NK-92 treated with Interleukin-12 subunit alpha and Interleukin-12 subunit beta, amount 100 ng/mL, for 24 hours (cell line): ENCODE measurements around the gene LYZL1.
"Not testable (repeated sequence)": the region's sequence is repeated elsewhere in the genome, so short reads cannot be mapped to it uniquely, and the experiment has no call there.

Source experiments
- DNase-seq: peaks from one replicate; lab custom pipeline; 2025; lab: John Stamatoyannopoulos, UW

The LYZL1 gene

DNA sequence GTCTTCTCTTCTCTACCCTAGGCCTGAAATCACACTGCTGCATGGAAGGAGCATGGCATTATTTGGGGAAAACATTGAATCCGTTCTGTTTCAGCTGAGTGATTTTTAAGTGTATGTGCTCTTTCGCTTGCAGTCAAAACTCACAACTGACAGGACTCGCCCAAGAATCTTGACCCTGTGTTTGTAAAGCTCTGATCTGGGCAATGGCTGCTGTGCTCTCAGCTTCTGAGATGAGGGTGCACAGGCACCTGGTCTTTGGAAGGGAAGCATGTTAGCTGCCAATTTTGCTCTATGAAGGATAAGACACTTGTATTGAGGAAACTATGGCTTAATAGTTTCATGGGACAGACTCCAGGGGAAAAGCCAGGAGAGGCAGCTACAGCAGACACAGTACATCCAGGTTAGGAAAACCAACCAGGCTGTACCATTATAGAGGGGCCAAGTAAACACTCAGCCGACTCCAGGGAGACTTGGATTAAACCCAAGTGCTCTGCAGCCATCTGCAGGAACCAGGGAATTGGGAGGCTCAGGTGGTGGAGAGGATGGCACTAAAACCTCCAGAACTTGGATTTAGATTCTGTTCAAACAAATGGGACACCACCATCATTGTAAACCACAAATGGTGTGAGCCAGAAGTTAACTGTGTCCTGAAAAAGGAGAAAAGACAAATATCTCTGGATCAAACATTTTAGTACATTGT lies 43.3 kb downstream of the LYZL1 start:
- no peak for DNase-seq

DNA sequence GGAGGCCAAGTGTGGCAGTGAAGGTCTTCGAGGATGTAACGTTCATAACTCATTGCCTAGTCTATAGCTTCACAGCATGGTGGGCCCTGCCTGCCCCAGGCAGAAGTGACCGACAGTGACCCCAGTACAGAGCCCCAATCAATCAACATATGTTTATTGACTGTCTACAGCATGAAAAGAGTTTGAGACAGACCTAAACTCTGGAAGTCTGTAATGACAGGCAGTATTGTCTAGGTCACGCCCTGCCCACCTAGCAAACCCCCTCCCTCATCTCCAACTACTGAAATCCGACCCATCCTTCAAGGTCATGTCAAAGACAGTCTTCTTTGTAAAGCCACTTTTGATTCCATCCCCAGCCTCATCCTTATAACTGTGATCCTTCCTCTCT lies 43.9 kb downstream of the LYZL1 start:
- no peak for DNase-seq

DNA sequence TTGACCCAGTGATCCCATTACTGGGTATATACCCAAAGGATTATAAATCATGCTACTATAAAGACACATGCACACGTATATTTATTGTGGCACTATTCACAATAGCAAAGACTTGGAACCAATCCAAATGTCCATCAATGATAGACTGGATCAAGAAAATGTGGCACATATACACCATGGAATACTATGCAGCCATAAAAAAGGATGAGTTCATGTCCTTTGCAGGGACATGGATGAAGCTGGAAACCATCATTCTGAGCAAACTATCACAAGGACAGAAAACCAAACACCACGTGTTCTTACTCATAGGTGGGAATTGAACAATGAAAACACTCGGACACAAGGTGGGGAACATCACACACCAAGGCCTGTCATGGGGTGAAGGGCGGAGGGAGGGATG lies 48.7 kb downstream of the LYZL1 start:
- not testable (repeated sequence) for DNase-seq

DNA sequence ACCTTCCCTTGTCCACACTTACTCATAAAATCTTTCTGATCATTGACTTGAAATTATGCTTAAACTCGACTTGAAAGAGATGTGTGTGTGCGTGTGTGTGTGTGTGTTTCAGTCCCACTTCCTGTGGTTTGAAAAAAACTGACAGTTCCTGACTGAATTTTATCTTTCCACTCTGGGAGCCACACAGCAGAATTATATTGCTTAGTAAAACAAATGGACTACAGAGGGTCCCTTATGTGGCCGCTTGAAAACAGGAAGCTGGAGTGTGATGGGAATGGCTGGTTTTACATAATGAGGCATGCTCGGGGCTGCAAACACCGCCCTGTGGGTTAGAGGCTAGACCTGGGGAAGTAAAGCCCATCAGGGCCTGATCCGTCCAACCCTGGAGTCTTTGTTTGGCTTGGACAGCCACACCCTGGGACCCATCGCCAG lies 54.8 kb downstream of the LYZL1 start:
- DNase-seq, result no peak

DNA sequence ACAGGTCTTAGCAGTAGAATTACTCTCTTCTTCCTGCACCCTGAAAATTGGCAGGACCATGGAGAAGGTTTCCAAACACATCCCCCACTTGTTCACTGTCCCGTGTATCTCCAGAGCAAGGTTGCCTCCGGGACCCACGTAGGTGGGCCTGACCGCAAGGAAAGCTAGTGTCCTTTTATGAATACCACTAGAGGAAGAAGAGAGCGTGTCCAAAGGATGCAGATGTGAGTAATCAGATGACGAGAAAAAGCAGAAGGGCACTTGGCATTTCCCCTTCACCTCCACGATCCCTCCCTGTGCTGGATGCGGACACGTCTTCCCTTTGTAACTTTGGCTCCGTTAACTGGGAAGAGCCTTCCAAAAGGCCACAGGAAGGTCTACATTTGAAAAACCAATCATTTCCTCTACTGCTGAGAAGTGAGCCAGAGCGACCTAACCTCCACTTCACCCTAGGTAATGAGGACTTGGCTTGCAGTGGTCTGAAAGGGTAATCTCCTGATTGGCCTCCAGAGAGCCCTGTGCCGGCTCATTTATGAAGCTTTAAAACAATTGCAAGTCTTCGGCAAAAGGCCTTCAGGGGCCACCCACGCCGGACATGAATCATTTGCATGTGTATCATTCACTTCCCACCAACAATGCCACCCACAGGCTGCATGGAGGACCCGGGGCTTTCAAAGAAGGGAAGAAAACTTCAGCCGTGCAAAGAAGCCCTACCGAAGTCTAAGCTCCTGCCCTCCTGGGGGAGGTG lies 55.4 kb downstream of the LYZL1 start:
- no peak for DNase-seq

DNA sequence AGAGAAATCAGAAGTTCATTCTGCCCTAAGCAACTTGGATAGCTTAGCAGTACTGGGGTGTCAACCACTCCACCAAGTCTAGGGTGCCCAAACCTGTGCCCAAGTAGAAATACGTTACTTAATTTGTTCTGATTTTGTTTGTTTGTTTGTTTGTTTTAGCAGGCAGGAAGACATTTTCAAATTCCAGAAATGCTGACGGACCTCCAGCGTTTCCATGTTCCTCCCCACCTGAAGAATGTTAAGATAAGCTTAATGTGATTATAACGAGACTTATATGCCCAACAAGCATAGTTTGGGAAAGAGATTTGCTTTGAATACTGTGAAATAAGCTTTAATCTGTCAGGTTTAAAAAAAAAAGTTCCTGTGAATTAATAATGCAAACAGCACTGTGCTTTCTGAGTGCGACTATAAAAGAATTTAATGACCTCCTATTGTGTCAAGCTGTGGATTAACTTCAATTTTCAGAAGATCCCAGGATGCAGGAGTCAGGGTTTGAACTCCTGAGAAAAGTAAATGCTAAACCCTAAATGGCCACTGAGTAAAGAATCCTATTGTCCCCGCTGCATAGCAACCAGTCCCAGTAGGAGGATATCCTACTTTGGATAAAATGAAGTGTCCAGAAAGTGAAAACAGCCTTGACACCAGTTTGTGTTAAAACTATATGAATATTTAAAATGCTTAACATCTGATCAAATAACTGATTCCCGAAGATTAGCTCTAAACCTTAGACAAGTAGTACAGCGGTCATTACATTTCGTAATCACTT lies 56.5 kb downstream of the LYZL1 start:
- DNase-seq, result no peak

DNA sequence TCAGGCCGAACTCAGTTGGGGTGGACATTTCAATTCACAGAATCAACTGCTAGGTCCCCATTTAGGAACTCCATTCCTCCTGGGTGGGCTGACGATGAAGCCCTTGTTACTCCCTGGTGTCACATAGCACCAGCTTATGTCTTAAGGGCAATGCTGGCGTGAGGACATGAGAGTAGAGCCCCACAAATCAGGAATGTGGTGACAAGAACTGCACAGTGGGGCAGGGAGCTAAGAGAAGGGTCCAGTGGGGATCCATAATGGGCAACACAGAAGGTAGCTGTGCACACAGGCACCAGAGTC lies 57.0 kb downstream of the LYZL1 start:
- DNase-seq, result no peak

DNA sequence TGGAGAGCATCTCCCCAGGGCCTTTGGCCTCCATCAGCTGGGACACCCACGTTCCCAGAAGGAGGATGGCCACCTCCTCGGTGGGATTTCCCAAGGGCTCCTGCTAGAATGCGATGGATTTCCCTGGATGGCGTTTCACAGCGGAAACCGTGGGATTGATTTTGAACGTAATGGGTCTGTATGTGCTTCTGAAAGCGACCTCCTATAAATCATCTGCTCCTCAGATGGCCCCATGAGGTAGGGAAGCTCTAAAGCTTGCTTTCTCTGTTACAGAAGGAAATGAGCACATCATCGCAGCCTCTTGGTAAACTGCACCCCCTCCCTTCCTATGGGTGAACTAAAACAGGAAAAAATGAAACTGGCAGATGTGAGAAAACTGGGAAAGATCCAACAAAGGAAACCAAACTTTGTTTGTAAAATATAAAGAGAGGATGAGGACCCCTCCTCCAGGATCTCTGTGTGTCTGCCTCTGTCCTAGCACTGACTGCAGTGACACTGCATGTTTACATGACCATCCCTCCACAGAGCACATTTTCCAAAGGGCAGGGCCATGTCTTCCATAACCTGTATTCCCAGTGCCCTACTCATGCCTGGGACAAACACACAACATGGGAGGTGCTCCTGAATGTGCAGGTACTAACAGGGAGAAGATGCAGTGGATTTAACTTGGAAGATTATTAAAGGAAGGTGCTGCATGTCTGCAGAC lies 57.6 kb downstream of the LYZL1 start:
- no peak for DNase-seq

DNA sequence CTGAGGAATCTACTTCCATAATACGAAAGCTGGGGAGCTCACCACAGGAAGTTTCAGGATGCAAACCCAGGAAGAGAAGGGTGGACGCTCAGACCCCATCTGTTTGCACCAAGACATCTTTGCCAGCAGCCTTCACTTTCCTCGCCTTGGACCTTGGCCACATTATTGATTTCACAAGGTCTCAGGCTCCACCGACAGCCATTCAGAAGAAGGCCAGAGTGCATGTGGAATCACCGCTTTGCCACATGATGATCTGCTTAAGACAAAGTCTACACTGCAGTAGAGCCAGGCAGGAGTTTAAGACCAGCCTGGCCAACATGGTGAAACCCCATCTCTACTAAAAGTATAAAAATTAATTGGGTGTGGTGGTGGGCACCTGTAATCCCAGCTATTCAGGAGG lies 60.0 kb downstream of the LYZL1 start:
- DNase-seq, result no peak

DNA sequence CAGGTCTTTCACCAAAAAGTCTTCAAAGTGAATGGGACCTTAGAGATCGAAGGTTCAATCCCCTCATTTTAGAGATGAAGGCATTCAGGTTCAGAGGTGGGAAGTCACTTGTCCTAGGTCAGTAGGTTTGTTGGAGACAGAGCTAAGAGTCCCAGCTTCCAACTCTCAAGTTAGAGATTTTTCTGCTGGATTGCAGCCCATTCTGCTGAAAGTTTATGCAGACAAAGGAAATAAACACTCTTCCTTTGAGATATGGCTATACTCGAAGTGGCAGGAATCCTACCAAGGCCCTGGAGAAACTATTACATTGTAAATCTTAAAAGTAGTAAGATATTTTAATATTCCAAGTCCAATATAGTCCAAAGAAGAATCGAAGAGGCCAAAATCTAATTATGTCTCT lies 64.4 kb downstream of the LYZL1 start:
- no peak for DNase-seq

DNA sequence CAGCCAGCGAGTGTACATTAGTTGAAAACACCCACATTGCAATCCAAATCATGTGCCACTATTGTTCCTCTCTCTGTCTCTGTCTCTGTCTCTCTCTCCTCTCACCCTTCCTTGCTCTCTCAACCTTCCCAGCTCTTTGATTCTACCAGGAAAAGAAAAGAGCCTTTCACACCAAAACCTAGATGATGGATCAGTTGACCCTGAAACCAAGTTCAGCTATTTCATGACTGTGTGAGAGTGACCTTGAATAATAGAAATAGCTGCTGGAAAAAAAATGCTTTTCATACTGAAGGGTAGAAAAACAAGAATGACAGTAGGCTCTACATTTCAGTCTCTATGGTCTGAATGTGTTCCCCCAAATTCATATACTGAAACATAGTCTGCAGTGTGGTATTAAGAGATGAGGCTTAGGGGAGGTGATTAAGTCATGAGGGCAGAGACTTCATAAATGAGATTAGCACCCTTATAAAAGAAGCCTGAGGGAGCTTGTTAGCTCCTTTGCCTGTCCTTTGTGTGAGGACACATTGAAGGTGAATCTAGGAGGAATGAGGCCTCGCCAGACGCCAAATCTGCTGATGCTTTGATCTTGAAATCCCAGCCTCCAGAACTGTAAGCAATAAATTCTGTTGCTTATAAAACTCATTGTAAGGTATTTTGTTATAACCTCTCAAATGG lies 65.2 kb downstream of the LYZL1 start:
- DNase-seq, result no peak

DNA sequence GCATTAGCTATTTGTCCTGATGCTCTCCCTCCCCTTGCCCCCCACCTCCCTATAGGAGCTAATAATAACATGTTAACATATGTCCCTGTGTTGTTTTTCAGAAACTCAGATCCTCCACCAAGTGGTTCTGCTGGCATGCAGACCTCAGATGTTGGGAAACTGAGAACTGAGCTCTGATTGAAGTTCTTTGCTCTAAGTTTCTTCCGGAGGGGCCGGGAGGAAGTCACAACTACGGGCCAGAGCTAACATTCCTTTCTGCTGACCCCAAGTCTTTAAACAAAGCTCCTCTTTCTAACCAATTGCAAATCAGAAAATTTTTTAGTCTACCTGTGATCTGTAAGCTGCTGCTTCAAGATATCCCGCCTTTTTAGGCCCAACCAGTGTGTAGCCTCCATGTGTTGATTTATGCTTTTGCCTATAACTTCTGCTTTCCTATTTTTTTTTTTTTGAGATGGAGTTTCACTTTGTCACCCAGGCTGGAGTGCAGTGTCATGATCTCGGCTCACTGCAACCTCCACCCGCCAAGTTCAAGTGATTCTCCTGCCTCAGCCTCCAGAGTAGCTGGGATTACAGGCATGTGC lies 66.6 kb downstream of the LYZL1 start:
- no peak for DNase-seq

DNA sequence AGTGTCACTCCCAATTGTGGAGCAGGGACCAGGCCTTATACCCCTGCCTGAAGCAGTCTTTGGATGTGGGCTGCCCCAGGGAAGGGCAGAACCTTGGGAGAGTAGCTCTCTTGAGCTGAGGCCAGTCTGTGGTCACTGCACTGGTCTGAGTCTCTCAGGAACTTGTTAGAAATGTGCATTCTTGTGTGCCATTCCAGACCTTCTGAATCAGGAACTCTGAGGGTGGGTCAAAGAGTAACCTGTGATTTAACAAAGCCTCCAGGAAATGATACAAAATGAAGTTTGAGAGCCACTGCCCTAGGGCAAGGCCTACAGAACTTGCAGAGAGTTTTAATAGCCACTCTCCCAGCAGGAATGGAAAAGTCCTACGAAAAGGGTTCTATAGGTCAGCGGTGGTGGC lies 68.1 kb downstream of the LYZL1 start:
- DNase-seq, result no peak

DNA sequence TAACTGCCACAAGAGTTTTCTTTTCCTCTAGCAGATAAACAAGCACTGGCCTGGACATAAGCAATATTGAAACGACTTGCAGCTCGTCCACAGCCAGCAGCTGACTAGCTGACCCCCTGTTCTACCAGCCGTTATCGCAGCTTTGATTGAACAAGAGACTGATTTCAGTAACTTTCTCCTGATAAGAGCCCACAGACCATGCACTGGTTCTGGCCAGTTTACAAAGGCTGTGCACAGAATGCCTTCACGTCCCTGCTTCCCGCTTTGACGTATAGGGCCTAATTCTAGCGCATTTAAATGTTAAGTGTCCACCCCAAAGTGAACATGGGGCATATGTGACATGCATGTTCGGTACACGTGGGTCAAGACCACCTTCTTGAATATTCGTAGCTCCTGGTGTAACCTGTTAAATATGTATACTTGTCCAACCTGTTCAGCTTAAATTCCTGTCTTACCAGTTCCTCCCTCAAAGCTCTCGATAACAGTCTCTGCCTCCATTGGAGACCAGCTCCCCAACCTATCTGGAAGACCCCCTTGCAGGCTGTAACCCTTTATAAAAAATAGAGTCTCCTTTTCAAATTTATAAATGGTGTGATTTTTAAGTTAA lies 69.2 kb downstream of the LYZL1 start:
- DNase-seq, result no peak

DNA sequence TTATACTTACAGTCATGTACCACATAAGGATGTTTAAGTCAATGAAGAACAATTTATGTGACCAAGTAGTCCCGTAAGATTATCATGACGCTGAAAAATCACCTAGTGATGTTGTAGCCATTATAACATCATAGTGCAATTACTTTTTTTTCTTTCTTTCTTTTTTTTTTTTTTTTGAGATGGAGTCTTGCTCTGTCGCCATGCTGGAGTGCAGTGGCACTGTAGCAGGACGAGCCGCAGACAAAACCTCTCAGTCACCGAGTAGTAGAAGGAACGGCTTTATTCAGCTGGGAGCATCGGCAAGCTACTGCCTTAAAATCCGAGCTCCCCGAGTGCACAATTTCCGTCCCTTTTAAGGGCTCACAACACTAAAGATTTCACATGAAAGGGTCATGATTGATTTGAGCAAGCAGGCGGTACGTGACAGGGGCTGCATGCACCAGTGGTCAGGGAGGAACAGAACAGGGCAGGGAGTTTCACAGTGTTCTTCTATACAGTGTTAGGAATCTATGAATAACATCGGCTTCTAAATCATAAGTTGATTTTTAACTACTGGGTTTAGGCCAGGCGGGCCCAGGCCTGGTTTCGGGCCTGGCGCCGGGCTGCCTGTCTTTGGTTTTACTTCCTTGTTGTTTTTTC lies 71.5 kb downstream of the LYZL1 start:
- DNase-seq, result not testable (repeated sequence)
